IPS-20b (cell line): Measurements from ENCODE around the gene CNBD2.
"Not testable (repeated sequence)": the region's sequence is repeated elsewhere in the genome, so short reads cannot be mapped to it uniquely, and the experiment has no call there.

Source experiments
- H3K27ac ChIP-seq: one replicate; pipeline ENCODE4 v1.5.1; 2013; ENCODE audit warnings: low read length
- H3K27me3 ChIP-seq: 2 replicates; pipeline ENCODE4 v1.6.1; 2013; ENCODE audit warnings: mild to moderate bottlenecking, low read length, inconsistent platforms; ENCODE audit not compliant: insufficient read depth
- H3K36me3 ChIP-seq: 2 replicates; pipeline ENCODE4 v1.6.1; 2013; ENCODE audit warnings: low read depth, mild to moderate bottlenecking, inconsistent platforms, low read length, moderate library complexity; ENCODE audit not compliant: insufficient read depth
- H3K4me1 ChIP-seq: 2 replicates; pipeline ENCODE4 v1.6.1; 2013; ENCODE audit warnings: mild to moderate bottlenecking, control low read depth, inconsistent platforms, low read length, moderate library complexity; ENCODE audit not compliant: insufficient read depth
- H3K4me3 ChIP-seq: 2 replicates; pipeline ENCODE4 v1.5.1; 2013; ENCODE audit warnings: mild to moderate bottlenecking, low read length, inconsistent platforms
- H3K9ac ChIP-seq: 2 replicates; pipeline ENCODE4 v1.6.1; 2013; ENCODE audit warnings: low read depth, mild to moderate bottlenecking, inconsistent platforms, low read length, moderate library complexity
- H3K9me3 ChIP-seq: 2 replicates; pipeline ENCODE4 v1.6.1; 2013; ENCODE audit warnings: mild to moderate bottlenecking, low read depth, low read length, inconsistent platforms; ENCODE audit not compliant: insufficient read depth

Gene CNBD2

DNA sequence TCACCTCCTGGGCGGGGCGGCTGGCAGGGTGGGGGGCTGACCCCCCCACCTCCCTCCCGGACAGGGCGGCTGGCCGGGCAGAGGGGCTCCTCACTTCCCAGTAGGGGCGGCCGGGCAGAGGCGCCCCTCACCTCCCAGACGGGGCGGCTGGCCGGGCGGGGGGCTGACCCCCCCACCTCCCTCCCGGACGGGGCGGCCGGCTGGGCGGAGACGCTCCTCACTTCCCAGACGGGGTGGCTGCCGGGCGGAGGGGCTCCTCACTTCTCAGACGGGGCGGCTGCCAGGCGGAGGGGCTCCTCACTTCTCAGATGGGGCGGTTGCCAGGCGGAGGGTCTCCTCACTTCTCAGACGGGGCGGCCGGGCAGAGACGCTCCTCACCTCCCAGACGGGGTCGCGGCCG, 32.9 kb downstream of the CNBD2 start:
- not testable (repeated sequence) for H3K27ac ChIP-seq, H3K4me1 ChIP-seq, H3K27me3 ChIP-seq, H3K36me3 ChIP-seq, H3K4me3 ChIP-seq, H3K9ac ChIP-seq
- H3K9me3 ChIP-seq: peaks cover 11% of the 10 kb centered on the region; the same call in 1 of the 2 replicates

DNA sequence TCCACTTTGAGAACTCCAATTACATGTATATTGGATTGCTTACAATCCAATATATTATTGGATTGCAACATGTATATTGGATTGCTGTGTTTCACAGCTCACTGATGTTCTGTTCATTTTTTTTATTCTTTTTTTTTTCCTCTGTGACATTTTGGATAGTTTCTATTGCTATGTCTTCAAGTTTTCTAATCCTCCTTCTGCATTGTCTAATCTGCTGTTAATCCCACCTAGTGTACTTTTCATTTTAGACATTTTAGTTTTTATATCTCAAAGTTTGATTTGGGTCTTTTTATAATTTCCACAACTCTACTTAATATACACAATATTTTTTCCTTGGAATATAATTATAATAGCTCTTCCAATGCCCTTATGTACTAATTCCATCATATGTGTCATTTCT, 34.5 kb downstream of the CNBD2 start:
- no peak overlapping the region for H3K27ac ChIP-seq
- peaks cover 11% of the 10 kb centered on the region; the same call in 1 of the 2 replicates for H3K9me3 ChIP-seq
- no peaks in the 10 kb centered on the region for H3K4me1 ChIP-seq
- H3K36me3 ChIP-seq: no peaks in the 10 kb centered on the region
- no peak overlapping the region for H3K4me3 ChIP-seq
- no peak overlapping the region for H3K9ac ChIP-seq
- H3K27me3 ChIP-seq: no peaks in the 10 kb centered on the region

GRCh38 chr20:36004045-36004444, 35.7 kb downstream of the CNBD2 start:
- Histone ChIP-seq H3K4me3 (no peak overlapping the region), H3K4me1 (no peaks in the 10 kb centered on the region), H3K27me3 (no peaks in the 10 kb centered on the region), H3K9me3 (peaks cover 11% of the 10 kb centered on the region; the same call in 1 of the 2 replicates), H3K27ac (no peak overlapping the region), H3K9ac (no peak overlapping the region), H3K36me3 (no peaks in the 10 kb centered on the region)

- H3K4me1 ChIP-seq: no peaks in the 10 kb centered on the region
- H3K27ac ChIP-seq: no peak overlapping the region
- H3K9me3 ChIP-seq: 0 out of 2 replicates have a peak, but pooled peaks cover 7% of the 10 kb centered on the region
- no peaks in the 10 kb centered on the region for H3K27me3 ChIP-seq
- H3K36me3 ChIP-seq: no peaks in the 10 kb centered on the region
- H3K4me3 ChIP-seq: no peak overlapping the region
- H3K9ac ChIP-seq: no peak overlapping the region
Measured at GRCh38 chr20:36008461-36009035, 40.2 kb downstream of the CNBD2 start.

DNA sequence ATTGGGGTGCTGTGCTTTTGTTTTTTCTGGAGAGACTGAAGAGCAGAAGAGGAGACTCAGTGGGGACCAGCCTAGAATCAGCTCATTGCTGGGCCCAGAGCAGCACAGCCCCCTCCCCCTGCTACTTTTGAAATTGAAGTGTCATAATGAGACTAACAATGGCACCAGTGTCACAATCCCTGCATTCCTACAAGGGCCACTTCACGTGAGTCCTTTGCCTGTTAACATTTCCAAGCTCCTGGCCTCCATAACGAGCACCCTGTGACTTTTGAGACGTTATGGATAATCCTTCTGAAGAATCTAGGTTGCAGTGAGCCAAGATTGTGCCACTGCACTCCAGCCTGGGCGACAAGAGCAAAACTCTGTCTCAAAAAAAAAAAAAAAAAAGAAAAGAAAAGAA, 41.7 kb downstream of the CNBD2 start:
- Histone ChIP-seq H3K4me3 (no peak overlapping the region), H3K27me3 (no peaks in the 10 kb centered on the region), H3K36me3 (no peaks in the 10 kb centered on the region), H3K9me3 (no peaks in the 10 kb centered on the region), H3K4me1 (no peaks in the 10 kb centered on the region), H3K9ac (no peak overlapping the region), H3K27ac (no peak overlapping the region)

- no peaks in the 10 kb centered on the region for H3K4me1 ChIP-seq
- no peaks in the 10 kb centered on the region for H3K9me3 ChIP-seq
- no peak overlapping the region for H3K4me3 ChIP-seq
- no peaks in the 10 kb centered on the region for H3K36me3 ChIP-seq
- H3K27ac ChIP-seq: no peak overlapping the region
- H3K27me3 ChIP-seq: no peaks in the 10 kb centered on the region
- no peak overlapping the region for H3K9ac ChIP-seq
Measured at GRCh38 chr20:36010825-36011224, 42.4 kb downstream of the CNBD2 start.

DNA sequence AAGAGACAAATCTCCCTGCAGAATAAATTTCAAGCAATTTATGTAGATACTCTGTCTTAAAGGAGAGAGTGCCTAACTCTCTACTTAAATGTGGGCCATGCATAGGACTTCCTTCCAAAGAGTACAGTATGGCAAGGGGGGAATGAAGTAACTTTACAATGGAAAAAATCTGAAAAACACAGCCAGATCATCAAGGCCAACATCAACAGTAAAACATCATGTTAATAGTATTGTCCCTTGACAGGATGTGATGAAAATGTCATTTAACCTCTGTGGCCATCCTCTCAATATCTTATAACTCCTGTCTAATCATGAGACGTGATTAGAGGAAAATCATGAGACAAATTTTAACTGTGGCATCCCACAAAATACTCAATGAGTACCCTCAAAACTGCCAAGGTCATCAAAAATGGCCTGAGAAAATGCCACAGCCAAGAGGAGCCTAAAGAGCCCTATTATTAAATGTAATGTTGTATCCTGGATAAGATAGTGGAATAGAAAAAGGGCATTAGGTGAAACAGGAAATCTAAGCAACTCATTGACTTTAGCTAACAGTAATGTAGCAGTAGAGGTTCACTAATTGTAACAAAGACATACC, 47.5 kb downstream of the CNBD2 start:
- Histone ChIP-seq H3K27ac (no peak overlapping the region), H3K36me3 (no peaks in the 10 kb centered on the region), H3K27me3 (no peaks in the 10 kb centered on the region), H3K4me3 (no peak overlapping the region), H3K4me1 (peaks cover 6% of the 10 kb centered on the region), H3K9ac (no peak overlapping the region), H3K9me3 (no peaks in the 10 kb centered on the region)

- Histone ChIP-seq H3K4me1 (peaks cover 6% of the 10 kb centered on the region), H3K4me3 (no peak overlapping the region), H3K9ac (no peak overlapping the region), H3K27ac (no peak overlapping the region), H3K9me3 (no peaks in the 10 kb centered on the region), H3K27me3 (no peaks in the 10 kb centered on the region), H3K36me3 (no peaks in the 10 kb centered on the region)
Measured at GRCh38 chr20:36017048-36017951, 48.9 kb downstream of the CNBD2 start.

DNA sequence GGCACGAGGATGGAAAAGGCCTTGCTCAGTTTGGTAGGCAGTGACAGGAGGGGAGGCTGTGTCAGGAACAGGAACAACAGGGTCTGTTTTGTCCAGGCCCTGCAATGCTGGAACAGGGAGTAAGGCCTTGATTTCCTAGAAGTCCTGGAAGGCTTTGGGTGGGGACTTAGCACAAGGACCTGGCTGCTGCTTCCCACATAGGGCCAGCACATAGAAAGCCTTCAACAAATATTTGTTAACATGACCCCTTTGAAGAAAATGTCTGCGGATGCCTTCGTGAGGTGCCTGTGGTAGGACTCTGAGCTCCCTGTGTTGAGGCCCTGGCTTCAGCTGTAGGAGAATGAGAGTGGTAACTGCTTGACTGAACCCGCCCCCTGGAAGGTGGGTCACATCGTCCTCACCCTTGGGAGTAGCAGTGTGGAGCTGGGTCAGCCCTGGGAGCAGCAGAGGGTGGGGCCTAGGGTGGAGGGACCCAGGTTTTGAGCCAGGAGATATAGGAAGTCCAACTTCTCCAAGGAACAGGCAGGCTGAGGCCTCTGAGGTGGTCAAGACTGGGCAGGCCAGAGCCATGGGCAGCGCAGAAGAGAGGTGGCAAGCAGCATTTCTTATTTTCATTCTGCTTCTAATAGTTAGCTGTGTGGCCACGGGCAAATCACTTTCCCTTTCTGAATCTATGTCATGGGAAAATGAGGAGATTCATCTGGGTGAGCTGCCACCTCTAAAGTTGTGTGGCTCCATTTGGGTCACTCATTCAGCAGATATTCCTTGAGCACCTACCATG, 50.0 kb downstream of the CNBD2 start:
- Histone ChIP-seq H3K4me3 (no peak overlapping the region), H3K27ac (no peak overlapping the region), H3K9ac (no peak overlapping the region)

GRCh38 chr20:36026131-36026530, 57.7 kb downstream of the CNBD2 start:
- H3K4me3 ChIP-seq, H3K27ac ChIP-seq, H3K36me3 ChIP-seq, H3K9ac ChIP-seq, H3K4me1 ChIP-seq, H3K27me3 ChIP-seq, H3K9me3 ChIP-seq: not testable (repeated sequence)

More for the DNA sequence above, 50.0 kb downstream of the CNBD2 start:
- H3K27me3 ChIP-seq: no peaks in the 10 kb centered on the region
- H3K9me3 ChIP-seq: no peaks in the 10 kb centered on the region
- peaks cover 6% of the 10 kb centered on the region for H3K4me1 ChIP-seq
- no peaks in the 10 kb centered on the region for H3K36me3 ChIP-seq

DNA sequence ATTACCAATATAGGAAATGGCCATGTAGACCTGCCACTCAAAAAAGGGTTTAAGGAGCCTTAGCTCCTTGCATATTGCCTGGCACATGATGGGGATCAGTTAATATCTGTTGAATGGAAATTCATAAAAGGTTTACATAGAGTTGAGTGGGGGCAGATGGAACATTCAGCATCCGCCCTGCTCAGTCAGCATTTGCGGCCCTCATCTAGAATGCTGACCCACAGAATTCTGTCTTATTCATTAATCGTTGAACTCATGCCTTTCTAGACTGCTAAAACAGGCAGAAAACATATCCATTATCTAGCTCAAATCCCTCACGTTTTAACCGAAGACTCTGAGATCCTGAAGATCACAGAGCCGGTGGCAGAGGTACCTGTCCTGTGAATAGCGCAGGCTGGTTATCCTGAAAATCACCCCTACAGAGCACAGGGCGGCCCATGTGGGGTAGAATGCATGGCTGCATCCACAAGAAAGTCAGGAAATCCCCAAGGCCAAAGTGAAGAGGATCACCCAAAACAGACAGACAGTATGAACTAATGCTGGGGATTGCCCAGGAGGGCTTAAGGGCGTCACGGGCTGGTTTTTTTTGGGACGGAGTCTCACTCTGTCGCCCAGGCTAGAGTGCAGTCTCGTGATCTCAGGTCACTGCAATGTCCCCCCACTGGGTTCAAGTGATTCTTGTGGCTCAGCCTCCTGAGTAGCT, 59.9 kb downstream of the CNBD2 start:
- Histone ChIP-seq H3K9ac (no peak overlapping the region), H3K9me3 (no peaks in the 10 kb centered on the region), H3K4me3 (no peak overlapping the region), H3K36me3 (no peaks in the 10 kb centered on the region), H3K27ac (no peak overlapping the region), H3K27me3 (no peaks in the 10 kb centered on the region), H3K4me1 (no peaks in the 10 kb centered on the region)
